GM12878 (cell line): ENCODE data around the gene NPAS3. TPM values are rescaled to one million over a fixed set of nuclear protein-coding genes. Genes with fewer than 3 reads are reported as not detected.

Experiments used
- ATAC-seq: fragments of 200-7000 bp; cut with Tn5 transposase; 3 replicates; pipeline ENCODE4 v1.9.1; 2020; ENCODE audit warnings: mild to moderate bottlenecking, moderate library complexity
- BruUV-seq: library from RNA; stranded (reverse); fragments of 400-500 nt; replicated peaks from 2 replicates; lab custom pipeline; 2021; lab: Mats Ljungman, UMichigan
- CTCF ChIA-PET: fragments of 300-600 bp; sonication (Branson Sonifier 250); formaldehyde crosslinking; extraction: SDS; loops from one replicate; lab custom pipeline; 2021; ENCODE audit warnings: inconsistent platforms; lab: Yijun Ruan, JAX
- POLR2A ChIA-PET: fragments of 350-600 bp; formaldehyde crosslinking; extraction: SDS; loops from one replicate; lab custom pipeline; 2021; ENCODE audit warnings: inconsistent platforms; lab: Charles Lee
- RAD21 ChIA-PET: fragments of 300-600 bp; sonication (Branson Sonifier 250); formaldehyde crosslinking; loops from one replicate; lab custom pipeline; 2023; ENCODE audit warnings: antibody characterized with exemption; ENCODE audit not compliant: unreplicated experiment; lab: Charles Lee
- SMC1A ChIA-PET: fragments of 300-600 bp; sonication (Branson Sonifier 250); formaldehyde crosslinking; loops from one replicate; lab custom pipeline; 2023; ENCODE audit not compliant: unreplicated experiment, uncharacterized antibody; lab: Charles Lee
- DNase-seq: peaks from one replicate; pipeline ENCODE4 v3.0.0-alpha.2; 2011; ENCODE audit warnings: low read depth, low spot score
- FAIRE-seq: peaks from 3 replicates; lab custom pipeline; 2011; peaks lifted over from hg19 to GRCh38; lab: Jason Lieb, UNC
- H2AFZ ChIP-seq: 2 replicates; pipeline ENCODE4 v1.6.0; 2011; ENCODE audit warnings: low read depth, low read length, control low read depth; ENCODE audit not compliant: control insufficient read depth
- H3K27ac ChIP-seq: 2 replicates; pipeline ENCODE4 v1.5.1; 2011; ENCODE audit warnings: control low read depth; ENCODE audit not compliant: control insufficient read depth, insufficient read depth
- H3K27me3 ChIP-seq, 2 experiments: replicated peaks in 1 of 2; 2 replicates each; pipeline versions ENCODE4 v1.6.0 to v1.6.1; 2011; ENCODE audit warnings: low read length in 1 of 2; ENCODE audit not compliant: control insufficient read depth in 2 of 2, insufficient read depth in 2 of 2
- H3K36me3 ChIP-seq, 2 experiments: 2 replicates each; pipeline ENCODE4 v1.5.1; 2011; ENCODE audit warnings: low read length in 1 of 2; ENCODE audit not compliant: control insufficient read depth in 2 of 2, insufficient read depth in 2 of 2
- H3K4me1 ChIP-seq: 2 replicates; pipeline ENCODE4 v1.6.1; 2011; ENCODE audit warnings: mild to moderate bottlenecking, low read length, moderate library complexity, mixed read lengths; ENCODE audit not compliant: control insufficient read depth, insufficient read depth
- H3K4me2 ChIP-seq: 2 replicates; pipeline ENCODE4 v1.6.0; 2011; ENCODE audit warnings: control low read depth; ENCODE audit not compliant: control insufficient read depth, insufficient read depth
- H3K4me3 ChIP-seq: fragments of 200-600 bp; sonication (generic); 2 replicates; pipeline ENCODE4 v1.5.1; 2016
- H3K79me2 ChIP-seq: 2 replicates; pipeline ENCODE4 v1.6.0; 2011; ENCODE audit warnings: low read length; ENCODE audit not compliant: control insufficient read depth, insufficient read depth
- H3K9ac ChIP-seq: 2 replicates; pipeline ENCODE4 v1.8.0; 2011; ENCODE audit warnings: low read length, control low read depth, mixed read lengths; ENCODE audit not compliant: control insufficient read depth, insufficient read depth
- H3K9me3 ChIP-seq: replicated peaks from 3 replicates; pipeline ENCODE4 v1.5.1; 2011; ENCODE audit warnings: mild to moderate bottlenecking, low read length; ENCODE audit not compliant: control insufficient read depth, insufficient read depth
- H4K20me1 ChIP-seq: 2 replicates; pipeline ENCODE4 v1.6.0; 2011; ENCODE audit not compliant: control insufficient read depth, insufficient read depth
- BACH1 ChIP-seq: fragments of 450-650 bp; IDR thresholded peaks from 2 replicates; pipeline ENCODE4 v1.6.1; 2017; ENCODE audit warnings: mild to moderate bottlenecking, borderline replicate concordance
- BMI1 ChIP-seq: fragments of 450-650 bp; IDR thresholded peaks from 2 replicates; pipeline ENCODE4 v1.6.1; 2016; ENCODE audit warnings: mild to moderate bottlenecking, moderate library complexity, borderline replicate concordance
- GATAD2B ChIP-seq: fragments of 450-650 bp; conservative IDR thresholded peaks from 2 replicates; pipeline ENCODE4 v1.6.1; 2017; ENCODE audit warnings: low read depth, mild to moderate bottlenecking, moderate library complexity
- RCOR1 ChIP-seq: conservative IDR thresholded peaks from 2 replicates; pipeline ENCODE4 v1.6.1; 2012; ENCODE audit warnings: low read depth, low read length, improper control_type of control experiment
- SMAD1 ChIP-seq: fragments of 450-650 bp; IDR thresholded peaks from 2 replicates; pipeline ENCODE4 v1.6.1; 2018; ENCODE audit warnings: mild to moderate bottlenecking, low read depth; ENCODE audit not compliant: partially characterized antibody
- SPI1 ChIP-seq: IDR thresholded peaks from 2 replicates; pipeline ENCODE4 v1.6.1; 2011; ENCODE audit warnings: low read depth, mild to moderate bottlenecking, low read length, moderate library complexity, borderline replicate concordance; ENCODE audit not compliant: insufficient read depth
- STAT1 ChIP-seq: fragments of 450-650 bp; conservative IDR thresholded peaks from 2 replicates; pipeline ENCODE4 v1.6.1; 2014; ENCODE audit warnings: antibody characterized with exemption, mild to moderate bottlenecking
- SUPT20H ChIP-seq: IDR thresholded peaks from 2 replicates; pipeline ENCODE4 v1.6.1; 2011; ENCODE audit warnings: low read depth, mild to moderate bottlenecking, low read length, moderate library complexity, borderline replicate concordance; ENCODE audit not compliant: control insufficient read depth
- WRNIP1 ChIP-seq: IDR thresholded peaks from 2 replicates; pipeline ENCODE4 v1.6.1; 2011; ENCODE audit warnings: low read depth, low read length, improper control_type of control experiment, borderline replicate concordance
- ZBED1 ChIP-seq: IDR thresholded peaks from 2 replicates; pipeline ENCODE4 v1.6.1; 2016; ENCODE audit warnings: borderline replicate concordance
- in situ Hi-C: fragments of 300-500 bp; cut with MboI; formaldehyde crosslinking; loops from 9 replicates; pipeline ENCODE4 v1.14.3; 2018; ENCODE audit warnings: mixed read lengths
- intact Hi-C: fragments of 100-400 bp; cut with micrococcal nuclease; formaldehyde crosslinking; loops from one replicate; pipeline ENCODE4 v1.14.2; 2022; ENCODE audit not compliant: unreplicated experiment
- polyA plus RNA-seq, 11 experiments: library from polyadenylated mRNA; depleted of rRNA in 4 of 11; unstranded in 6 of 11; stranded (reverse) in 5 of 11; fragments of >200 nt; fragmentation: Nextera tagmentation in 4 of 11; fragmentation: Illumina TruSeq in 1 of 11; extraction: Ambion mirVana in 4 of 11; extraction: Trizol in 1 of 11; gene quantifications; 1 replicate in 1 of 11; 2 replicates in 10 of 11; pipeline versions ENCODE4 v1.2.1 to v1.2.3, GENCODE V29; 2011 to 2016; ENCODE audit warnings: inconsistent platforms in 2 of 11, missing spikeins in 2 of 11, low read depth in 1 of 11
- total RNA-seq, 4 experiments: library from RNA; depleted of rRNA in 3 of 4; stranded (reverse); fragments of >200 nt in 3 of 4; fragmentation: Illumina TruSeq in 1 of 4; extraction: Trizol in 1 of 4; gene quantifications; 2 replicates each; pipeline versions ENCODE4 v1.2.1 to v1.2.3, GENCODE V29; 2013 to 2021
- TF ChIP-seq, protein P1 (sequence below): fragments of 450-650 bp; IDR thresholded peaks from 2 replicates; pipeline ENCODE4 v1.6.1; 2016; ENCODE audit warnings: mild to moderate bottlenecking
- TF ChIP-seq, protein P2 (sequence below): fragments of 450-650 bp; formaldehyde crosslinking; IDR thresholded peaks from 2 replicates; pipeline ENCODE4 v1.4.0; 2022; ENCODE audit warnings: mild to moderate bottlenecking, moderate library complexity
- TF ChIP-seq, protein P3 (sequence below): fragments of 450-650 bp; IDR thresholded peaks from 2 replicates; pipeline ENCODE4 v1.6.1; 2017; ENCODE audit warnings: mild to moderate bottlenecking

NPAS3 gene
- total and polyA plus RNA-seq, 10 of the 15 experiments (the other 5 are each of a cell fraction or from before 2014, with no cell fraction given): under 0.01 to 2.7 (median 0.03) TPM; not detected in 6

DNA sequence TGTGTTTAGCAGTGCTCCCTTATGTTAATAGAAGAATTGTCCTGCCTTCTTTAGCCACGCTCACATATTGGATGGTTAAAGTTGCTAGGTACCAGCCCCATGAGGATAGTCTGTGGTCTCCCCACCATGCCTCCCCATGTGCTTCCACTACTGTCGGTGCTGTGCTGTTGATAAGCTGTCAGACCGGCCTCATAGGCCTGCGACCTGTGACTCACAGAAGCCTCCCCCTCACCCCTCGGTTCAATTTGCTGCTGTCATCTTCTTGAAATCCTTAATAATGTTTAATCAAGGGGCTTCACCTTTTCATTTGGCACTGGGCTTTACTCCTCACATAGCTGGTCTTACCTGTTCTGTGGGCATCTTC is 227.2 kb downstream of the NPAS3 start (continued):
- TF ChIP-seq GATAD2B: no peak
- TF ChIP-seq SMAD1: no peak
- no peak for TF ChIP-seq ZBED1

DNA sequence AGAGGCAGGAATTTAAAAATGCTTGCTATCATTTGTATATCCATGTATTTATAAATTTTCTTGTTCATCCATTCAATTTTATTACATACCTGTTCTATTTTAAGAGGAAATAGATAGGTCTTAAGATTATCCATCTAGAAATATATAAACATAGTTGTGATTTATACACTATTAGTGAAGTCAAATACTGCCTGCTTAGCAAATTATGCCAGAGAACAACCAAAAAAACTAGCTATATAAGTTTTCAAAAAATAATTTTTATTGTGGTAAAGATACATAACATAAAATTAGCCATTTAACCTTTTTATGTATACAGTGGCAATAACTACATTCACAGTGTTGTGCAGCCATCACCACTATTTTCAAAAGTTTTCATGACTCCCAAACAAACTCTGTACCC is 237.3 kb downstream of the NPAS3 start:
- no TSS peak for BruUV-seq
- H3K9ac ChIP-seq: no peak overlapping the region
- no peaks in the 10 kb centered on the region for H3K79me2 ChIP-seq
- no peak for FAIRE-seq
- intact Hi-C loops: no loop called here
- TF ChIP-seq, protein P1, sequence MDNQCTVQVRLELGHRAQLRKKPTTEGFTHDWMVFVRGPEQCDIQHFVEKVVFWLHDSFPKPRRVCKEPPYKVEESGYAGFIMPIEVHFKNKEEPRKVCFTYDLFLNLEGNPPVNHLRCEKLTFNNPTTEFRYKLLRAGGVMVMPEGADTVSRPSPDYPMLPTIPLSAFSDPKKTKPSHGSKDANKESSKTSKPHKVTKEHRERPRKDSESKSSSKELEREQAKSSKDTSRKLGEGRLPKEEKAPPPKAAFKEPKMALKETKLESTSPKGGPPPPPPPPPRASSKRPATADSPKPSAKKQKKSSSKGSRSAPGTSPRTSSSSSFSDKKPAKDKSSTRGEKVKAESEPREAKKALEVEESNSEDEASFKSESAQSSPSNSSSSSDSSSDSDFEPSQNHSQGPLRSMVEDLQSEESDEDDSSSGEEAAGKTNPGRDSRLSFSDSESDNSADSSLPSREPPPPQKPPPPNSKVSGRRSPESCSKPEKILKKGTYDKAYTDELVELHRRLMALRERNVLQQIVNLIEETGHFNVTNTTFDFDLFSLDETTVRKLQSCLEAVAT: no peak
- TF ChIP-seq, protein P2, sequence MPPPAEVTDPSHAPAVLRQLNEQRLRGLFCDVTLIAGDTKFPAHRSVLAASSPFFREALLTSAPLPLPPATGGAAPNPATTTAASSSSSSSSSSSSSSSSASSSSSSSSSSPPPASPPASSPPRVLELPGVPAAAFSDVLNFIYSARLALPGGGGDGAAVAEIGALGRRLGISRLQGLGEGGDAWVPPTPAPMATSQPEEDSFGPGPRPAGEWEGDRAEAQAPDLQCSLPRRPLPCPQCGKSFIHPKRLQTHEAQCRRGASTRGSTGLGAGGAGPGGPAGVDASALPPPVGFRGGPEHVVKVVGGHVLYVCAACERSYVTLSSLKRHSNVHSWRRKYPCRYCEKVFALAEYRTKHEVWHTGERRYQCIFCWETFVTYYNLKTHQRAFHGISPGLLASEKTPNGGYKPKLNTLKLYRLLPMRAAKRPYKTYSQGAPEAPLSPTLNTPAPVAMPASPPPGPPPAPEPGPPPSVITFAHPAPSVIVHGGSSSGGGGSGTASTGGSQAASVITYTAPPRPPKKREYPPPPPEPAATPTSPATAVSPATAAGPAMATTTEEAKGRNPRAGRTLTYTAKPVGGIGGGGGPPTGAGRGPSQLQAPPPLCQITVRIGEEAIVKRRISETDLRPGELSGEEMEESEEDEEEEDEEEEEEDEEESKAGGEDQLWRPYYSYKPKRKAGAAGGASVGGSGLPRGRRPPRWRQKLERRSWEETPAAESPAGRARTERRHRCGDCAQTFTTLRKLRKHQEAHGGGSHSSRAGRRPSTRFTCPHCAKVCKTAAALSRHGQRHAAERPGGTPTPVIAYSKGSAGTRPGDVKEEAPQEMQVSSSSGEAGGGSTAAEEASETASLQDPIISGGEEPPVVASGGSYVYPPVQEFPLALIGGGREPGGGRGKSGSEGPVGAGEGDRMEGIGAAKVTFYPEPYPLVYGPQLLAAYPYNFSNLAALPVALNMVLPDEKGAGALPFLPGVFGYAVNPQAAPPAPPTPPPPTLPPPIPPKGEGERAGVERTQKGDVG (CRISPR knock-in tag): no peak
- TF ChIP-seq SPI1: no peak
- TF ChIP-seq RCOR1: no peak
- no peak for TF ChIP-seq STAT1
- no peak for TF ChIP-seq BMI1
- TF ChIP-seq, protein P3, sequence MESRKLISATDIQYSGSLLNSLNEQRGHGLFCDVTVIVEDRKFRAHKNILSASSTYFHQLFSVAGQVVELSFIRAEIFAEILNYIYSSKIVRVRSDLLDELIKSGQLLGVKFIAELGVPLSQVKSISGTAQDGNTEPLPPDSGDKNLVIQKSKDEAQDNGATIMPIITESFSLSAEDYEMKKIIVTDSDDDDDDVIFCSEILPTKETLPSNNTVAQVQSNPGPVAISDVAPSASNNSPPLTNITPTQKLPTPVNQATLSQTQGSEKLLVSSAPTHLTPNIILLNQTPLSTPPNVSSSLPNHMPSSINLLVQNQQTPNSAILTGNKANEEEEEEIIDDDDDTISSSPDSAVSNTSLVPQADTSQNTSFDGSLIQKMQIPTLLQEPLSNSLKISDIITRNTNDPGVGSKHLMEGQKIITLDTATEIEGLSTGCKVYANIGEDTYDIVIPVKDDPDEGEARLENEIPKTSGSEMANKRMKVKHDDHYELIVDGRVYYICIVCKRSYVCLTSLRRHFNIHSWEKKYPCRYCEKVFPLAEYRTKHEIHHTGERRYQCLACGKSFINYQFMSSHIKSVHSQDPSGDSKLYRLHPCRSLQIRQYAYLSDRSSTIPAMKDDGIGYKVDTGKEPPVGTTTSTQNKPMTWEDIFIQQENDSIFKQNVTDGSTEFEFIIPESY: no peak
- TF ChIP-seq WRNIP1: no peak
- TF ChIP-seq BACH1: no peak
- TF ChIP-seq SUPT20H: no peak
- H3K4me3 ChIP-seq: no peak overlapping the region
- no peaks in the 10 kb centered on the region for H3K9me3 ChIP-seq
- no peaks in the 10 kb centered on the region for H3K36me3 ChIP-seq
- H3K4me1 ChIP-seq: no peaks in the 10 kb centered on the region
- CTCF ChIA-PET: no interaction called here
- no peak overlapping the region for H2AFZ ChIP-seq
- in situ Hi-C loops: no loop called here
- no peak for DNase-seq
- SMC1A ChIA-PET: no interaction called here
- RAD21 ChIA-PET: no interaction called here
- no peak for ATAC-seq
- POLR2A ChIA-PET: no interaction called here
- no peak overlapping the region for H3K27ac ChIP-seq
- H3K4me2 ChIP-seq: no peak overlapping the region
- no peaks in the 10 kb centered on the region for H3K27me3 ChIP-seq
- H4K20me1 ChIP-seq: no peaks in the 10 kb centered on the region
